Neural cell (in vitro differentiated cells): Measurements from ENCODE around the gene WDFY3. TPM values are rescaled to one million over a fixed set of nuclear protein-coding genes. Genes with fewer than 3 reads are reported as not detected.

Source experiments
- H2AFZ ChIP-seq: fragments of 200-600, 300-800 bp; sonication (generic), shearing (Covaris generic); 2 replicates; pipeline ENCODE4 v1.6.0; 2014; ENCODE audit warnings: low read depth, mild to moderate bottlenecking, antibody characterized with exemption, low read length, moderate library complexity
- H3F3A ChIP-seq: fragments of 200-600 bp; shearing (Covaris generic); 2 replicates; pipeline ENCODE4 v1.6.1; 2016; ENCODE audit warnings: mild to moderate bottlenecking, moderate library complexity, mixed read lengths, antibody characterized with exemption, low read length; ENCODE audit not compliant: insufficient read depth, poor library complexity, severe bottlenecking
- H3K27ac ChIP-seq: fragments of 200-600, 300-800 bp; sonication (generic), shearing (Covaris generic); 2 replicates; pipeline ENCODE4 v1.5.1; 2014; ENCODE audit warnings: mild to moderate bottlenecking, low read length, moderate library complexity
- H3K27me3 ChIP-seq: fragments of 300-800, 200-600 bp; sonication (generic), shearing (Covaris generic); 2 replicates; pipeline ENCODE4 v1.6.0; 2014; ENCODE audit warnings: mild to moderate bottlenecking, low read depth, low read length, moderate library complexity; ENCODE audit not compliant: insufficient read depth
- H3K36me3 ChIP-seq: fragments of 300-800, 200-600 bp; sonication (generic), shearing (Covaris generic); 2 replicates; pipeline ENCODE4 v1.5.1; 2014; ENCODE audit warnings: mild to moderate bottlenecking, antibody characterized with exemption, low read length, moderate library complexity; ENCODE audit not compliant: insufficient read depth
- H3K4me2 ChIP-seq: fragments of 300-800, 200-600 bp; sonication (generic), shearing (Covaris generic); 2 replicates; pipeline ENCODE4 v1.6.0; 2014; ENCODE audit warnings: mild to moderate bottlenecking, low read length
- H3K4me3 ChIP-seq: fragments of 300-800, 200-600 bp; sonication (generic), shearing (Covaris generic); 2 replicates; pipeline ENCODE4 v1.5.1; 2014; ENCODE audit warnings: mild to moderate bottlenecking, low read length, moderate library complexity
- H3K79me2 ChIP-seq: fragments of 200-600 bp; shearing (Covaris generic); replicated peaks from 2 replicates; pipeline ENCODE4 v1.6.0; 2014; ENCODE audit warnings: mild to moderate bottlenecking, low read length, moderate library complexity; ENCODE audit not compliant: insufficient read depth
- H3K9ac ChIP-seq: fragments of 300-800, 200-600 bp; sonication (generic), shearing (Covaris generic); 2 replicates; pipeline ENCODE4 v1.6.1; 2016; ENCODE audit warnings: mild to moderate bottlenecking, low read length, mixed read lengths
- H3K9me2 ChIP-seq: fragments of 200-600 bp; shearing (Covaris generic); 2 replicates; pipeline ENCODE4 v1.6.1; 2016; ENCODE audit warnings: mild to moderate bottlenecking, low read length, mixed read lengths; ENCODE audit not compliant: insufficient read depth
- H3K9me3 ChIP-seq: fragments of 200-600, 300-800 bp; sonication (generic), shearing (Covaris generic); 2 replicates; pipeline ENCODE4 v1.6.1; 2016; ENCODE audit warnings: mild to moderate bottlenecking, mixed run types, low read length, moderate library complexity, mixed read lengths
- H4K20me1 ChIP-seq: fragments of 200-600 bp; shearing (Covaris generic); 2 replicates; pipeline ENCODE4 v1.6.1; 2016; ENCODE audit warnings: mild to moderate bottlenecking, mixed run types; ENCODE audit not compliant: insufficient read depth
- EZH2 ChIP-seq: fragments of 200-600, 300-800 bp; shearing (Covaris generic), sonication (generic); IDR thresholded peaks from 2 replicates; pipeline ENCODE4 v1.6.1; 2014; ENCODE audit warnings: antibody characterized with exemption, low read length, borderline replicate concordance, mild to moderate bottlenecking; ENCODE audit not compliant: insufficient read depth, poor library complexity, severe bottlenecking
- MXI1 ChIP-seq: fragments of 450-650 bp; conservative IDR thresholded peaks from 2 replicates; pipeline ENCODE4 v1.6.1; 2014; ENCODE audit warnings: antibody characterized with exemption, mild to moderate bottlenecking; ENCODE audit not compliant: poor library complexity, severe bottlenecking
- RAD21 ChIP-seq: fragments of 450-650 bp; conservative IDR thresholded peaks from 2 replicates; pipeline ENCODE4 v1.6.1; 2014; ENCODE audit warnings: antibody characterized with exemption, mild to moderate bottlenecking, moderate library complexity
- TAF1 ChIP-seq: IDR thresholded peaks from 2 replicates; pipeline ENCODE4 v1.6.1; 2012; ENCODE audit warnings: low read depth
- polyA plus RNA-seq: library from polyadenylated mRNA; depleted of rRNA; stranded (reverse); fragments of >200 nt; gene quantifications from 2 replicates; pipeline ENCODE4 v1.2.3, GENCODE V29; 2014
- small RNA-seq, 3 experiments: library from RNA; depleted of rRNA; stranded (forward); fragments of <200 nt; gene quantifications; one replicate each; pipeline ENCODE3, GENCODE V24; 2012
- TF ChIP-seq, protein P1 (sequence below): IDR thresholded peaks from 2 replicates; pipeline ENCODE4 v1.6.1; 2012; ENCODE audit warnings: borderline replicate concordance
- TF ChIP-seq, protein P2 (sequence below): fragments of 450-650 bp; IDR thresholded peaks from 2 replicates; pipeline ENCODE4 v1.5.1; 2014; ENCODE audit warnings: antibody characterized with exemption, mild to moderate bottlenecking, moderate library complexity; ENCODE audit not compliant: poor library complexity, severe bottlenecking

WDFY3 gene
- polyA plus RNA-seq, 1 donor from 2014 or later, result 39.8 TPM

DNA sequence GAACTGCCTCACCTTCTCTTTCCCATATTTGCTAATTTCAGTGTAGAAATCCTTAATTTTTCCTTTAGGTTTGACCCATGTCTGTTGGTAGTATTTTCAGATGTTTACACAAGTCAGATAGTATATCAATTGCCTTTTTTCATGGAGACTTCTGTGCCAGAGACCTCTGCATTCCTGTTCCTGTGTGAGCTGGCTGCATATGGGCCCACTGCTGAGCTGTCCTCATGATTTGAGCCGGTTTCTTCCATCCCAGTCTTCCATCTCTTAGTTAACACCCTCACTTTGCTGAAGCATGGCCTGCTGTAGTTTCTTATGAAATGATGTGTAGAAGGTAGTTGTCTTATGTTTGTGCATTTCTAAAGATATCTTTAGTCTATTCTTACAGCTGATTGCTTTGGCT is 343.5 kb downstream of the WDFY3 start:
- no peak overlapping the region for H3K9ac ChIP-seq
- no peaks in the 10 kb centered on the region for H3K79me2 ChIP-seq
- no peaks in the 10 kb centered on the region for H3F3A ChIP-seq
- no peaks in the 10 kb centered on the region for H3K36me3 ChIP-seq
- H3K27ac ChIP-seq, result no peak overlapping the region
- H3K9me3 ChIP-seq, result no peaks in the 10 kb centered on the region
- TF ChIP-seq TAF1 (no peak), EZH2 (no peak), MXI1 (no peak), RAD21 (no peak)
- TF ChIP-seq, protein P1, sequence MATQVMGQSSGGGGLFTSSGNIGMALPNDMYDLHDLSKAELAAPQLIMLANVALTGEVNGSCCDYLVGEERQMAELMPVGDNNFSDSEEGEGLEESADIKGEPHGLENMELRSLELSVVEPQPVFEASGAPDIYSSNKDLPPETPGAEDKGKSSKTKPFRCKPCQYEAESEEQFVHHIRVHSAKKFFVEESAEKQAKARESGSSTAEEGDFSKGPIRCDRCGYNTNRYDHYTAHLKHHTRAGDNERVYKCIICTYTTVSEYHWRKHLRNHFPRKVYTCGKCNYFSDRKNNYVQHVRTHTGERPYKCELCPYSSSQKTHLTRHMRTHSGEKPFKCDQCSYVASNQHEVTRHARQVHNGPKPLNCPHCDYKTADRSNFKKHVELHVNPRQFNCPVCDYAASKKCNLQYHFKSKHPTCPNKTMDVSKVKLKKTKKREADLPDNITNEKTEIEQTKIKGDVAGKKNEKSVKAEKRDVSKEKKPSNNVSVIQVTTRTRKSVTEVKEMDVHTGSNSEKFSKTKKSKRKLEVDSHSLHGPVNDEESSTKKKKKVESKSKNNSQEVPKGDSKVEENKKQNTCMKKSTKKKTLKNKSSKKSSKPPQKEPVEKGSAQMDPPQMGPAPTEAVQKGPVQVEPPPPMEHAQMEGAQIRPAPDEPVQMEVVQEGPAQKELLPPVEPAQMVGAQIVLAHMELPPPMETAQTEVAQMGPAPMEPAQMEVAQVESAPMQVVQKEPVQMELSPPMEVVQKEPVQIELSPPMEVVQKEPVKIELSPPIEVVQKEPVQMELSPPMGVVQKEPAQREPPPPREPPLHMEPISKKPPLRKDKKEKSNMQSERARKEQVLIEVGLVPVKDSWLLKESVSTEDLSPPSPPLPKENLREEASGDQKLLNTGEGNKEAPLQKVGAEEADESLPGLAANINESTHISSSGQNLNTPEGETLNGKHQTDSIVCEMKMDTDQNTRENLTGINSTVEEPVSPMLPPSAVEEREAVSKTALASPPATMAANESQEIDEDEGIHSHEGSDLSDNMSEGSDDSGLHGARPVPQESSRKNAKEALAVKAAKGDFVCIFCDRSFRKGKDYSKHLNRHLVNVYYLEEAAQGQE, result no peak
- TF ChIP-seq, protein P2, sequence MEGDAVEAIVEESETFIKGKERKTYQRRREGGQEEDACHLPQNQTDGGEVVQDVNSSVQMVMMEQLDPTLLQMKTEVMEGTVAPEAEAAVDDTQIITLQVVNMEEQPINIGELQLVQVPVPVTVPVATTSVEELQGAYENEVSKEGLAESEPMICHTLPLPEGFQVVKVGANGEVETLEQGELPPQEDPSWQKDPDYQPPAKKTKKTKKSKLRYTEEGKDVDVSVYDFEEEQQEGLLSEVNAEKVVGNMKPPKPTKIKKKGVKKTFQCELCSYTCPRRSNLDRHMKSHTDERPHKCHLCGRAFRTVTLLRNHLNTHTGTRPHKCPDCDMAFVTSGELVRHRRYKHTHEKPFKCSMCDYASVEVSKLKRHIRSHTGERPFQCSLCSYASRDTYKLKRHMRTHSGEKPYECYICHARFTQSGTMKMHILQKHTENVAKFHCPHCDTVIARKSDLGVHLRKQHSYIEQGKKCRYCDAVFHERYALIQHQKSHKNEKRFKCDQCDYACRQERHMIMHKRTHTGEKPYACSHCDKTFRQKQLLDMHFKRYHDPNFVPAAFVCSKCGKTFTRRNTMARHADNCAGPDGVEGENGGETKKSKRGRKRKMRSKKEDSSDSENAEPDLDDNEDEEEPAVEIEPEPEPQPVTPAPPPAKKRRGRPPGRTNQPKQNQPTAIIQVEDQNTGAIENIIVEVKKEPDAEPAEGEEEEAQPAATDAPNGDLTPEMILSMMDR, result no peak
- no peak overlapping the region for H3K4me2 ChIP-seq
- no peaks in the 10 kb centered on the region for H3K9me2 ChIP-seq
- H3K27me3 ChIP-seq, result no peaks in the 10 kb centered on the region
- no peak overlapping the region for H3K4me3 ChIP-seq
- H2AFZ ChIP-seq, result no peak overlapping the region
- no peaks in the 10 kb centered on the region for H4K20me1 ChIP-seq

Small RNAs within 50 kb of the gene (small RNA-seq; reads per million reads assigned to genes)
- gene RN7SL552P (0 reads per million in 3 experiments), gene RNU6-469P (0 to 0.49 (median 0) reads per million in 3 experiments)
